Measurements from ENCODE around the gene SURF1.
"Not testable (repeated sequence)": the region's sequence is repeated elsewhere in the genome, so short reads cannot be mapped to it uniquely, and the experiment has no call there.

Gene SURF1

GRCh38 chr9:133341369-133342068 lies 14.8 kb downstream of the SURF1 start:
- DNase-seq: peak; percentile 15

- DNase-seq: no peak
Measured at GRCh38 chr9:133340916-133341315, 15.4 kb downstream of the SURF1 start.

GRCh38 chr9:133340256-133340655 lies 16.0 kb downstream of the SURF1 start:
- DNase-seq: peak; percentile 52

- DNase-seq: no peak
Measured at GRCh38 chr9:133339641-133340040, 16.6 kb downstream of the SURF1 start.

- peak; percentile 85 for DNase-seq
Measured at GRCh38 chr9:133335924-133336811, 20.1 kb downstream of the SURF1 start, which contains the start of gene SURF6. Gene SURF6, minus strand, starts transcription at chr9:133336188. Its CDS starts 56 bp downstream, at chr9:133336132.

- DNase-seq: not testable (repeated sequence)
Measured at GRCh38 chr9:133334888-133335287, 21.4 kb downstream of the SURF1 start.

GRCh38 chr9:133334161-133334560 lies 22.1 kb downstream of the SURF1 start:
- DNase-seq: no peak

- DNase-seq: no peak
Measured at GRCh38 chr9:133333566-133333965, 22.7 kb downstream of the SURF1 start.

- DNase-seq: no peak
Measured at GRCh38 chr9:133333011-133333410, 23.3 kb downstream of the SURF1 start.

- no peak for DNase-seq
Measured at GRCh38 chr9:133332381-133332730, 23.9 kb downstream of the SURF1 start.

GRCh38 chr9:133331641-133332380 lies 24.5 kb downstream of the SURF1 start:
- DNase-seq: no peak

- DNase-seq: no peak
Measured at GRCh38 chr9:133331221-133331620, 25.1 kb downstream of the SURF1 start.

- DNase-seq: not testable (repeated sequence)
Measured at GRCh38 chr9:133329306-133330156, 26.8 kb downstream of the SURF1 start.

- no peak for DNase-seq
Measured at GRCh38 chr9:133327834-133328484, 28.3 kb downstream of the SURF1 start.

- DNase-seq: not testable (repeated sequence)
Measured at GRCh38 chr9:133327021-133327420, 29.3 kb downstream of the SURF1 start.

GRCh38 chr9:133323991-133324703 lies 32.1 kb downstream of the SURF1 start:
- no peak for DNase-seq

GRCh38 chr9:133323211-133323610 lies 33.1 kb downstream of the SURF1 start:
- DNase-seq: no peak

- DNase-seq: no peak
Measured at GRCh38 chr9:133322701-133323100, 33.6 kb downstream of the SURF1 start.

GRCh38 chr9:133321411-133321935 lies 34.8 kb downstream of the SURF1 start:
- DNase-seq: no peak

GRCh38 chr9:133320421-133320881 lies 35.8 kb downstream of the SURF1 start:
- no peak for DNase-seq

GRCh38 chr9:133317551-133317950 lies 38.7 kb downstream of the SURF1 start:
- not testable (repeated sequence) for DNase-seq

Data from GDM1 (cell line).